GM19351 (cell line): ENCODE measurements around the gene SSTR4.

Source experiments
- ATAC-seq: cut with Tn5 transposase; IDR thresholded peaks from one replicate; pipeline ENCODE4 v1.9.1; 2021; ENCODE audit warnings: mild to moderate bottlenecking, moderate library complexity; ENCODE audit not compliant: unreplicated experiment

The SSTR4 gene

GRCh38 chr20:23039885-23040508 is 4.9 kb downstream of the SSTR4 start:
- no peak for ATAC-seq

GRCh38 chr20:23042270-23042669 is 7.2 kb downstream of the SSTR4 start:
- no peak for ATAC-seq

- ATAC-seq: no peak
These were observed 8.3 kb downstream of the SSTR4 start for GRCh38 chr20:23043376-23043775.

GRCh38 chr20:23046431-23046830 is 11.3 kb downstream of the SSTR4 start:
- ATAC-seq: no peak

- no peak for ATAC-seq
These were observed 12.1 kb downstream of the SSTR4 start for GRCh38 chr20:23047001-23047737.

GRCh38 chr20:23047738-23048214 is 12.7 kb downstream of the SSTR4 start:
- no peak for ATAC-seq

- ATAC-seq: no peak
These were observed 13.4 kb downstream of the SSTR4 start for GRCh38 chr20:23048283-23049200.

- no peak for ATAC-seq
These were observed 14.3 kb downstream of the SSTR4 start, which contains the start of gene THBD for GRCh38 chr20:23049201-23050075. TSS of gene THBD (minus strand) at chr20:23049672. CDS start at chr20:23049504, 168 bp downstream.

GRCh38 chr20:23050076-23050838 is 15.1 kb downstream of the SSTR4 start:
- no peak for ATAC-seq

GRCh38 chr20:23050847-23051627 is 15.9 kb downstream of the SSTR4 start:
- no peak for ATAC-seq

GRCh38 chr20:23052904-23053303 is 17.8 kb downstream of the SSTR4 start:
- no peak for ATAC-seq

GRCh38 chr20:23058240-23058639 is 23.1 kb downstream of the SSTR4 start:
- ATAC-seq: no peak

GRCh38 chr20:23059001-23059400 is 23.9 kb downstream of the SSTR4 start:
- ATAC-seq: no peak

- ATAC-seq: no peak
These were observed 24.7 kb downstream of the SSTR4 start for GRCh38 chr20:23059846-23060245.

GRCh38 chr20:23060629-23061028 is 25.5 kb downstream of the SSTR4 start:
- ATAC-seq: no peak

GRCh38 chr20:23061262-23061661 is 26.1 kb downstream of the SSTR4 start:
- ATAC-seq: no peak

GRCh38 chr20:23061734-23062561 is 26.8 kb downstream of the SSTR4 start:
- no peak for ATAC-seq

GRCh38 chr20:23062632-23063031 is 27.5 kb downstream of the SSTR4 start:
- ATAC-seq: no peak
